Posterior cingulate gyrus (tissue), 11 donors: ENCODE results near the gene CNTLN.
"Not testable (repeated sequence)": the region's sequence is repeated elsewhere in the genome, so short reads cannot be mapped to it uniquely, and the experiment has no call there.

ENCODE experiments used
- DNase-seq, 10 donors: peaks; one replicate each; pipeline versions ENCODE4 v3.0.0 to v3.0.0-alpha.2; 2020 to 2021; ENCODE audit warnings: mixed read lengths in 3 of 10
- intact Hi-C: fragments of 100-400 bp; cut with DNase I; formaldehyde crosslinking; loops from one replicate; pipeline ENCODE4 v1.15.1; 2023

CNTLN gene

GRCh38 chr9:17487467-17487866 is 352.6 kb downstream of the CNTLN start:
- no peak for DNase-seq
- intact Hi-C loops, result no loop called here

- intact Hi-C loops, result no loop called here
Measured at GRCh38 chr9:17488662-17489061, 353.8 kb downstream of the CNTLN start.

GRCh38 chr9:17490110-17490509 is 355.3 kb downstream of the CNTLN start:
- intact Hi-C loops, result no loop called here
- no peak for DNase-seq

More at GRCh38 chr9:17488662-17489061, 353.8 kb downstream of the CNTLN start:
- no peak for DNase-seq

- no peak for DNase-seq
- intact Hi-C loops, result no loop called here
Measured at GRCh38 chr9:17491780-17492179, 356.9 kb downstream of the CNTLN start.

GRCh38 chr9:17503196-17503595 is 368.4 kb downstream of the CNTLN start:
- intact Hi-C loops, result no loop called here
- no peak for DNase-seq

- intact Hi-C loops, result no loop called here
- DNase-seq, result no peak
Measured at GRCh38 chr9:17509151-17509550, 374.3 kb downstream of the CNTLN start.

- intact Hi-C loops, result no loop called here
Measured at GRCh38 chr9:17509701-17510100, 374.9 kb downstream of the CNTLN start.

GRCh38 chr9:17519761-17520160 is 384.9 kb downstream of the CNTLN start:
- intact Hi-C loops, result no loop called here

More at GRCh38 chr9:17509701-17510100, 374.9 kb downstream of the CNTLN start:
- DNase-seq, result no peak

GRCh38 chr9:17520268-17521064 is 385.6 kb downstream of the CNTLN start:
- intact Hi-C loops, result no loop called here
- DNase-seq, result no peak

More at GRCh38 chr9:17519761-17520160, 384.9 kb downstream of the CNTLN start:
- no peak for DNase-seq

GRCh38 chr9:17521100-17521855 is 386.4 kb downstream of the CNTLN start:
- no peak for DNase-seq
- intact Hi-C loops, result no loop called here

GRCh38 chr9:17526726-17527125 is 391.9 kb downstream of the CNTLN start:
- intact Hi-C loops, result loop anchor here (5.0 kb wide), 1 partner anchor 1501 kb away; no protein-coding TSS in a partner anchor
- not testable (repeated sequence) for DNase-seq

- intact Hi-C loops, result loop anchor here (5.0 kb wide), 1 partner anchor 1498 kb away; no protein-coding TSS in a partner anchor
- DNase-seq, result no peak
Measured at GRCh38 chr9:17528859-17529258, 394.0 kb downstream of the CNTLN start.

- intact Hi-C loops, result loop anchor here (2.0 to 10.0 kb wide), 3 partner anchors 271 to 1923 kb away; no protein-coding TSS in a partner anchor
- peak in 5 of 10 donors; percentile 22 to 81 (median 23) for DNase-seq
Measured at GRCh38 chr9:17531642-17532254, 396.9 kb downstream of the CNTLN start.

- peak in 2 of 10 donors; percentile 67 to 78 for DNase-seq
- intact Hi-C loops, result loop anchor here (5.0 to 10.0 kb wide), 2 partner anchors 270 to 1922 kb away; no protein-coding TSS in a partner anchor
Measured at GRCh38 chr9:17532461-17532860, 397.6 kb downstream of the CNTLN start.

GRCh38 chr9:17535176-17535575 is 400.3 kb downstream of the CNTLN start:
- intact Hi-C loops, result loop anchor here (10.0 kb wide), 1 partner anchor 1920 kb away; no protein-coding TSS in a partner anchor
- DNase-seq, result no peak

- no peak for DNase-seq
- intact Hi-C loops, result loop anchor here (10.0 kb wide), 1 partner anchor 1919 kb away; no protein-coding TSS in a partner anchor
Measured at GRCh38 chr9:17536027-17536426, 401.2 kb downstream of the CNTLN start.

- DNase-seq, result no peak
- intact Hi-C loops, result no loop called here
Measured at GRCh38 chr9:17551023-17551422, 416.2 kb downstream of the CNTLN start.
